HT1080 (cell line): Measurements from ENCODE around the gene ZNF208. TPM values are rescaled to one million over a fixed set of nuclear protein-coding genes. Genes with fewer than 3 reads are reported as not detected.
"Not testable (repeated sequence)": the region's sequence is repeated elsewhere in the genome, so short reads cannot be mapped to it uniquely, and the experiment has no call there.

ENCODE experiments used
- DNase-seq: peaks from one replicate; pipeline ENCODE4 v3.0.0-alpha.2; 2015; ENCODE audit warnings: low read depth
- total RNA-seq: library from RNA; depleted of rRNA; stranded (reverse); fragments of >200 nt; shearing (Covaris generic); gene quantifications from 2 replicates; pipeline ENCODE4 v1.2.3, GENCODE V29; 2014; rRNA removed

Gene ZNF208
- total RNA-seq, 1 experiment from 2014 or later, result 0.74 TPM

- DNase-seq, result not testable (repeated sequence)
Observed at GRCh38 chr19:21885516-21885915, 125.2 kb downstream of the ZNF208 start.

GRCh38 chr19:21884786-21885185, 126.0 kb downstream of the ZNF208 start:
- not testable (repeated sequence) for DNase-seq

- no peak for DNase-seq
Observed at GRCh38 chr19:21883516-21883915, 127.2 kb downstream of the ZNF208 start.

Other genes starting within 250 kb of the ZNF208 start
- 6.6 and 8.7 TPM in 2 replicates for gene ZNF100, start 243.4 kb downstream of the ZNF208 start, total RNA-seq
- 3.0 and 3.3 TPM in 2 replicates for gene ZNF43, start 174.8 kb downstream of the ZNF208 start, total RNA-seq
- gene ZNF257, start 41.5 kb upstream of the ZNF208 start, total RNA-seq, result 0.20 and 0.42 TPM in 2 replicates
- gene ZNF676, start 186.0 kb upstream of the ZNF208 start, total RNA-seq, result not detected in 2 replicates